MG63 (cell line): ENCODE measurements around the gene KHK. TPM values are rescaled to one million over a fixed set of nuclear protein-coding genes. Genes with fewer than 3 reads are reported as not detected.

Experiments used
- DNase-seq: peaks from one replicate; pipeline ENCODE4 v3.0.0-alpha.2; 2020
- H3K27me3 ChIP-seq: fragments of 250-450 bp; sonication (Bioruptor Pico); 2 replicates; pipeline ENCODE4 v1.5.1; 2020; ENCODE audit warnings: mild to moderate bottlenecking, moderate library complexity
- H3K36me3 ChIP-seq: fragments of 250-450 bp; sonication (Bioruptor Pico); 2 replicates; pipeline ENCODE4 v1.5.1; 2020; ENCODE audit warnings: mild to moderate bottlenecking, moderate library complexity
- H3K4me3 ChIP-seq: fragments of 250-450 bp; sonication (Bioruptor Pico); 2 replicates; pipeline ENCODE4 v1.5.1; 2020; ENCODE audit warnings: mild to moderate bottlenecking, moderate library complexity
- H3K9me3 ChIP-seq: fragments of 250-450 bp; sonication (Bioruptor Pico); 2 replicates; pipeline ENCODE4 v1.5.1; 2020; ENCODE audit warnings: mild to moderate bottlenecking, moderate library complexity
- total RNA-seq: library from RNA; depleted of rRNA; stranded (reverse); fragments of >200 nt; shearing (Covaris generic); gene quantifications from 2 replicates; pipeline ENCODE4 v1.2.3, GENCODE V29; 2014; ENCODE audit warnings: low replicate concordance

The KHK gene
- total RNA-seq, 1 experiment from 2014 or later = 5.0 TPM

GRCh38 chr2:27053776-27054175 lies 32.8 kb upstream of the KHK start:
- H3K9me3 ChIP-seq = no peaks in the 10 kb centered on the region
- no peak overlapping the region for H3K4me3 ChIP-seq
- peaks cover 22% of the 10 kb centered on the region for H3K36me3 ChIP-seq
- H3K27me3 ChIP-seq = no peaks in the 10 kb centered on the region
- DNase-seq = no peak

- Histone ChIP-seq H3K9me3 (no peaks in the 10 kb centered on the region), H3K27me3 (no peaks in the 10 kb centered on the region), H3K36me3 (peaks cover 22% of the 10 kb centered on the region), H3K4me3 (no peak overlapping the region)
- DNase-seq = no peak
Observed at GRCh38 chr2:27054721-27055120, 31.9 kb upstream of the KHK start.

DNA sequence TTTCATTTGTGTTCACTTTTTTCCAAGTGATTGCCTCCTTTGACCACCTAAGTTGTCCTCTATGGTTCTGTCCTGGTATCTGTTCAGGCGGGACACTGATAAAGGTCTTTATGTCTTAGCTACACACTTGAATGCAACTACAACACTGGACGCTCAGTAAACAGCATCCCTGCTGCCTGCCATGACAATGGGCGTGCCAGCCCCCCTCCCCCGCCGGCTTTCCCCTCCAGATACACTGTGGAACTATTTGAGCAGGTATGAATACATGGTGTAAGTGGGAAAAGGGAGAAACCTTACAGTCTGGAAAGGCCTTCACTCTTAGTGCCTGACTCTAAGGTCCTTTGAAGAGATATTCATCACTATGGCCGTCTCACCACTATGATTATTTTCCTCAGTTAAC lies 29.4 kb upstream of the KHK start:
- Histone ChIP-seq H3K27me3 (no peaks in the 10 kb centered on the region), H3K4me3 (no peak overlapping the region), H3K36me3 (peaks cover 22% of the 10 kb centered on the region), H3K9me3 (no peaks in the 10 kb centered on the region)
- no peak for DNase-seq

GRCh38 chr2:27058210-27058609 lies 28.4 kb upstream of the KHK start:
- Histone ChIP-seq H3K27me3 (no peaks in the 10 kb centered on the region), H3K9me3 (no peaks in the 10 kb centered on the region), H3K36me3 (peaks cover 25% of the 10 kb centered on the region), H3K4me3 (no peak overlapping the region)
- DNase-seq = no peak

GRCh38 chr2:27059141-27059820 lies 27.3 kb upstream of the KHK start:
- Histone ChIP-seq H3K9me3 (no peaks in the 10 kb centered on the region), H3K4me3 (no peak overlapping the region), H3K27me3 (no peaks in the 10 kb centered on the region), H3K36me3 (peaks cover 24% of the 10 kb centered on the region)
- no peak for DNase-seq

- Histone ChIP-seq H3K9me3 (no peaks in the 10 kb centered on the region), H3K4me3 (no peak overlapping the region), H3K27me3 (no peaks in the 10 kb centered on the region), H3K36me3 (peaks cover 17% of the 10 kb centered on the region)
- DNase-seq = no peak
Observed at GRCh38 chr2:27060323-27060722, 26.2 kb upstream of the KHK start.

DNA sequence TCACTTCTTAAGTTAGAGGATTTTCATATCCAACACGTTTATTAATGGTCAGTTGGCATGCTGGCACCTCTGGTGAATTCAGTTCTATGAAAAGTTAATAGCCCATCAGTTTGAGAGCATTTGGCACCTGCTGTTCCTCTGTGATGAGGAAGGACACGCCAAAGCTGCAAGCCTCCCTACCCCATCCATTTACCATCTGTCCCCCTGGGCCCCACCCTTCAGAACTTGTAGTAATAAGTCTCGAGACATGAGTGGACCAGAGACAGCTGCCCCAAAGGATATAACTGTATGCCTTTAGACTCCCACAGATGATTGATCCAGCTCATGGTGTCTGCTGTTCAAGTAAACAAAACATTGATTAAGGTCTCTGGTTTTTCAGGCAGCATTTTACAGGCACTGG lies 21.4 kb upstream of the KHK start:
- no peaks in the 10 kb centered on the region for H3K27me3 ChIP-seq
- H3K36me3 ChIP-seq = peaks cover 37% of the 10 kb centered on the region
- no peaks in the 10 kb centered on the region for H3K9me3 ChIP-seq
- DNase-seq = no peak
- H3K4me3 ChIP-seq = no peak overlapping the region

- Histone ChIP-seq H3K9me3 (no peaks in the 10 kb centered on the region), H3K36me3 (peaks cover 42% of the 10 kb centered on the region), H3K4me3 (no peak overlapping the region), H3K27me3 (no peaks in the 10 kb centered on the region)
- DNase-seq = no peak
Observed at GRCh38 chr2:27067385-27067784, 19.2 kb upstream of the KHK start.

DNA sequence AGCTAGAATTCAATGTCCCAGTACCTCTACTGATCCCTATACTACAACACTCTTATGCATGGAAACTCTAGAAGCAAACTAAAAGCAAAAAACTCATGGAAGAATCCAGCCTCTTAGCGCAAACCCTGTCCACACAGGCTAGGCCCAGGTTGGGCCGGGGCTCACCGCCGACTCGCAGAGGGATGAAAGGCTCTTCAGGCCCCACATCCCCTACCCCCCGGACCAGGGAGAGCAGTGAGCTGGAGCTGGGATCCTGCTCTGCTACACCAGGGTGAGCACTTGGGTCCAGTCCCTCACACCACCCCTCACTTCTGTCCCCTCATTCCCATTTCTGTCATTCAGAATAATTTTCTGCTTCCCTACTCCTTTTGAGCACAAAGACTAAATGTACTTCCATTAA lies 17.1 kb upstream of the KHK start:
- DNase-seq = no peak
- no peak overlapping the region for H3K4me3 ChIP-seq
- H3K36me3 ChIP-seq = peaks cover 39% of the 10 kb centered on the region
- no peaks in the 10 kb centered on the region for H3K9me3 ChIP-seq
- H3K27me3 ChIP-seq = no peaks in the 10 kb centered on the region

GRCh38 chr2:27069961-27070618 lies 16.5 kb upstream of the KHK start:
- no peak for DNase-seq
- no peaks in the 10 kb centered on the region for H3K27me3 ChIP-seq
- peaks cover 39% of the 10 kb centered on the region for H3K36me3 ChIP-seq
- H3K9me3 ChIP-seq = no peaks in the 10 kb centered on the region
- peak overlapping the region; percentile 92 for H3K4me3 ChIP-seq

DNA sequence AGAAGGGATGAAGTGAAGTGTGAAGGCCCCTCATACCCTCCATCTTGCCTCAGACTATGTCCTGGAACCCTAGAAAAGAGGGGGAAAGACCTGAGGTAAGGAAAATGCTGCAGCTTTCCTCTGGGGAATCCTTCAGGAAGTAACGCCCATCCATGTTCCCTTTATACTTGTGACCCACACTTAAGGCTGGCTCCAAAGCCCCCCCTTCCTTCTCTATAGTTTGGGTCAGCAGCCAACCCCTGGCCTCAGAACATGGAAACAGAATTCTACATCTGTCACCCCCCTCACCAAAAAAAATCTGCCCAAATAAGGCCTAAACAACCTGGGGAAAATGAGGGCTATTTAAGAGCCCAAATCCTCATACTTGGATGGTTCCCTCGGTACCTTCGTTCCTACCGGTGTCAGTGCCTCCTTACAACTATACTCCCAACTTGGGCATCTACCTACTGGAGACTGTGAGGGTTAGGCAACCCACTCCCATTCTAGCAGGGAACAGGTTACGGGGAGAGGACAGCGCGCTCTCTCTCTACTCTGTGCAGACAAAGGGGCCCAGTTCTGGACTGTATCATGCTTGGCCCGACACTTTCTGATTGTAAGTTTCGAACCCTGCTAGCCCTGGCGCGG lies 15.8 kb upstream of the KHK start:
- no peaks in the 10 kb centered on the region for H3K27me3 ChIP-seq
- DNase-seq = no peak

GRCh38 chr2:27071277-27071989 lies 15.1 kb upstream of the KHK start, which contains the start of gene OST4:
OST4 (minus strand) TSS chr2:27071654.
- H3K4me3 ChIP-seq = peak within 1 kb of the TSS; percentile 92
- no peaks in the 10 kb centered on the region for H3K9me3 ChIP-seq
- no peaks in the 10 kb centered on the region for H3K27me3 ChIP-seq
- peaks cover 33% of the 10 kb centered on the region for H3K36me3 ChIP-seq
- DNase-seq = peak; percentile 94

More for the DNA sequence above, 15.8 kb upstream of the KHK start:
- Histone ChIP-seq H3K9me3 (no peaks in the 10 kb centered on the region), H3K36me3 (peaks cover 33% of the 10 kb centered on the region), H3K4me3 (peak overlapping the region; percentile 92)

DNA sequence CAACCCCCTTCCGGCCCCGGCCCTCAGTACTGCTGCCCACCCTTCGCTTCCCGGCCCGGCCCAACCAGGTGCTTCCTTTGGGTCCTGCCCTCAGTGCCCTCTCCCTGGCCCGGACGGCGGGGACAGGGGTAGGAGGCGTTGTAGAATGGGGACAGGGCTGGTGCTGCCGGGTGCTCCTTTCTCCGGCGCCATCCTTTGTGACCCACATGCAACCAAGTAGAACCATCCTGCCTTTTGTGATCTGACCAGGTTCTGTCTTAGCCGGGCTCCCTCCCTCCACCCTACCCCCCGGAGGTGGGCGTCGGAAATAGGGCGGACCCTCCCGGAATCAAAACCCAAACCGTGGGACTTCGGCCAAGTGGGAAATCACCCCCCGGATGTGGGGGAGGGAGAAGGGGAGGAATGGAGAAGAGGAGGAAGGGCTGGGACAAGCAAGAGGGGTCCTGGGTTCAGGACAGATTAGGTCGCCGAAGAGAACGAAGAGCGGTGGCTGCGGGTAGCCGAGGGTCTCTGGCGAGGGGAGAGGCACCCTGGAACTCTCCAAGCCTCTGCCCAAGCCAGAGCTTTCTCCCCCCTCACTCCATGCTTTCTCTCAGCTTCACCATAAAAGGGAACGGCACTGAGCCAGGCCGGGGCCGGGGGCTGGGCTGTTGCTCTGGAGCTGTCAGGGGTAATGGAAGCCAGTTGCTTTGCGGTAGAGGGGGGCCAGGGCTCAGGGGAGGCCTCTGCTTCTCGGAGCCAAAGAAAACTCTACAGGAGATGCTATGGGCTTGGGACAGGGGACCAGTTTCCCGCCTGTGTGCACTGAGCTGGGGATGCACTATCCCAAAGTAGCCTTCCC lies 14.4 kb upstream of the KHK start:
- H3K27me3 ChIP-seq = no peaks in the 10 kb centered on the region
- peaks cover 33% of the 10 kb centered on the region for H3K36me3 ChIP-seq
- DNase-seq = peak; percentile 59
- no peaks in the 10 kb centered on the region for H3K9me3 ChIP-seq
- peak overlapping the region; percentile 92 for H3K4me3 ChIP-seq

DNA sequence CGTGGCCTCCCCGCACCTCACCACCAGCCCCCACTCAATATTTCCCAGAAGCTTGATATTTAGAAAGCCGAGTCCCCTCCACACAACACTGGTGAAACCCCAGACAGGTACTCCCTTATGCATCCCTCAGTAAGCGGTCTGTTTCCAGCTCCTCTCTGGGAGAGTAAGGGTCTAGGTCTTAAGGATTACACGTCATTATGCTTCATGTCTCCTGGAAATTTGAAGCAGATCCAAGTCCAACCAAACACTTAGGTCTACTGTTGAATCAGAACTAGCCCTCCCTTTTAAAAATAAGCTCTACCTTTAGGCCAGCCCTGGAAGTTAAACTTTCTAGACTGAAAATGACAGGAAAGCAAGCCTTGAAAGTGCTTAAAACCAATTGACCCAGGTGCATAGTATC lies 13.7 kb upstream of the KHK start:
- no peaks in the 10 kb centered on the region for H3K9me3 ChIP-seq
- H3K4me3 ChIP-seq = no peak overlapping the region
- DNase-seq = no peak
- peaks cover 26% of the 10 kb centered on the region for H3K36me3 ChIP-seq
- no peaks in the 10 kb centered on the region for H3K27me3 ChIP-seq

DNA sequence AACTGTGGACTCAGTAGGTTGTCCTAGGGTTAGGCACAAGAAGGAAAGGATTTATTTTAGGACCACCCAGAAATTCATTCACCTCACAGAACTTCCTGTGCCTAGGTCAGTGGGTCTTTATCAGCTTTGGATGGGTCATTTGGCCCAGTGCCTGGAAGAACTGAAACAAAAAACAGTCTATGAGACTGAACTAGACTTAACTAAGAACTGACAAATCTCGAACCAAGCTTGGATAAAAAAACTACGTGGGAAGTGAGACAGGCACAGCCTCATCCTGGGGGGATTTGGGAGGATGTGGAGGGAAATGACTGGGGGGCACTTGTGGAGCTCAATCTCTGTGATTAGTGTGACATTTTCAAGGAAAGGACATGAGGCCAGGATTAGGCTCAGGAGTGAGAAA lies 12.8 kb upstream of the KHK start:
- no peaks in the 10 kb centered on the region for H3K27me3 ChIP-seq
- DNase-seq = no peak
- no peaks in the 10 kb centered on the region for H3K9me3 ChIP-seq
- peaks cover 20% of the 10 kb centered on the region for H3K36me3 ChIP-seq
- H3K4me3 ChIP-seq = no peak overlapping the region

DNA sequence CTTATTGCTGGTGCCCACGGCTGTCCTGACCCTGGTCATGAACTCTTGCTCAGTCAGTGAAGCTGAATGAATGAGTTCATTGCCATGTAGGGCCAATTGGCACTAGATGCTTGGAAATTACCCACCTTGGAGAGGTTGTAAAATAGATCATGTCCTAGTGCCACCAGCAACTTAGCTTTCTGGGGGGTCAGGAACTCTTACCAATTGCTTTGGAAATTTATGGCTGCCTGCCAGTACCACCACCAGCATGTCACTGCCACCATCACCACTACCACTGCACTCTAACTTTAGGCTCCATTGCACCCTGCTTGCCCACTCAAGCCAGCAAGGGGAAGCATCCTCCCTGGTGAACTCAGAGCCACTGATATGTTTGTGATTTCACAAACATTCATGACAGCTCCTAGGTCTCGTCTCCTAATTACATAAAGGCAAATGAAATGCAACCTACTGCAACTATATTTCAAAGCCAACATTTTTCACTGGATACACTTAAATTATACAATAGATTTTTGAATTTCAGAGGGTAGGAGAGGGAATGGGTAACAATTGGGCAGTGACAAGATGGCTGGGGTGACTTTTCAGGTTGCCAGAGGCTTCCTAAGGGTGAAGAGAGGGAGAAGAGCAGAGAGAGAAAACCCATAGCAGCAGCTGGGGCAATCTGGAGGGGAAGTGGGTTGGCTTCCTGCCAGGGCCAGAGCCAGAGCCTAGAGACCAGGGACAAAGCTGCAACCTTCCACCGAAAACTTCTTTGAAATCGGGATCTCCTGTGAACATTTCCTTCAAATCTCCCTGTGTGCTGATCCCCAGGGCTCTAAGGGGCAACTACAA lies 11.6 kb upstream of the KHK start:
- Histone ChIP-seq H3K27me3 (no peaks in the 10 kb centered on the region), H3K4me3 (no peak overlapping the region), H3K36me3 (peaks cover 8% of the 10 kb centered on the region), H3K9me3 (no peaks in the 10 kb centered on the region)
- DNase-seq = no peak
